Stimulated activated CD4-positive, alpha-beta T cell treated with anti-CD3 and anti-CD28 coated beads, TNF-alpha, amount 100 ng/mL, for 48 hours (primary cell): ENCODE measurements around the gene PURB.
"Not testable (repeated sequence)": the region's sequence is repeated elsewhere in the genome, so short reads cannot be mapped to it uniquely, and the experiment has no call there.

Experiments
- DNase-seq, 3 donors: peaks; one replicate each; pipeline ENCODE4 v3.0.0-alpha.2; 2020; ENCODE audit warnings: low read depth in 3 of 3

The PURB gene

GRCh38 chr7:44853391-44853790 lies 31.9 kb downstream of the PURB start:
- DNase-seq = peak in 1 of 3 donors; percentile 21

GRCh38 chr7:44852590-44852989 lies 32.7 kb downstream of the PURB start:
- DNase-seq = no peak

GRCh38 chr7:44849885-44850544 lies 35.3 kb downstream of the PURB start:
- no peak for DNase-seq

- DNase-seq = no peak
Observed at GRCh38 chr7:44849259-44849884, 36.0 kb downstream of the PURB start.

GRCh38 chr7:44847920-44848634 lies 37.3 kb downstream of the PURB start, which contains the start of gene H2AZ2:
Gene H2AZ2, minus strand, starts transcription at chr7:44848087. Its CDS starts 116 bp downstream, at chr7:44847971.
- DNase-seq = peak; percentile 100

GRCh38 chr7:44847509-44847919 lies 37.8 kb downstream of the PURB start:
- DNase-seq = peak; percentile 69 to 83 (median 79)

- DNase-seq = no peak
Observed at GRCh38 chr7:44846816-44847508, 38.4 kb downstream of the PURB start.

GRCh38 chr7:44846390-44846789 lies 38.9 kb downstream of the PURB start:
- not testable (repeated sequence) for DNase-seq

GRCh38 chr7:44845451-44845850 lies 39.9 kb downstream of the PURB start:
- no peak for DNase-seq

- DNase-seq = not testable (repeated sequence)
Observed at GRCh38 chr7:44843440-44843839, 41.9 kb downstream of the PURB start.

GRCh38 chr7:44842675-44843074 lies 42.7 kb downstream of the PURB start:
- not testable (repeated sequence) for DNase-seq

- no peak for DNase-seq
Observed at GRCh38 chr7:44838751-44839150, 46.6 kb downstream of the PURB start.

GRCh38 chr7:44827567-44827966 lies 57.8 kb downstream of the PURB start:
- DNase-seq = no peak
